K562 (cell line): ENCODE results near the gene PTPN18. TPM values are rescaled to one million over a fixed set of nuclear protein-coding genes. Genes with fewer than 3 reads are reported as not detected.
A peak's percentile ranks its signal among the peaks of the same experiment; 100 is the strongest.

Experiments
- DPF2 ChIP-seq: fragments of 450-650 bp; IDR thresholded peaks from 2 replicates; pipeline ENCODE4 v1.6.1; 2016
- EP400 ChIP-seq: fragments of 450-650 bp; IDR thresholded peaks from 2 replicates; pipeline ENCODE4 v1.6.1; 2017; ENCODE audit warnings: antibody characterized with exemption, mild to moderate bottlenecking, moderate library complexity
- GTF2A2 ChIP-seq: IDR thresholded peaks from 2 replicates; pipeline ENCODE4 v1.6.1; 2016; ENCODE audit warnings: mild to moderate bottlenecking, missing genetic modification characterization, missing compliant biosample characterization
- HCFC1 ChIP-seq: IDR thresholded peaks from 2 replicates; pipeline ENCODE4 v1.6.1; 2012; ENCODE audit warnings: low read depth, low read length, improper control_type of control experiment
- HDAC6 ChIP-seq: IDR thresholded peaks from 2 replicates; pipeline ENCODE4 v1.6.1; 2012; ENCODE audit warnings: low read depth, mild to moderate bottlenecking, control low read depth, inconsistent platforms, low read length, moderate library complexity
- HDGF ChIP-seq: fragments of 450-650 bp; IDR thresholded peaks from 2 replicates; pipeline ENCODE4 v1.6.1; 2016
- HEY1 ChIP-seq: fragments of 250-450 bp; sonication (Bioruptor Pico); IDR thresholded peaks from 2 replicates; pipeline ENCODE4 v1.5.0; 2020; ENCODE audit warnings: mild to moderate bottlenecking, moderate library complexity, borderline replicate concordance
- KDM5B ChIP-seq: fragments of 200-600 bp; sonication (generic); IDR thresholded peaks from 2 replicates; pipeline ENCODE4 v1.6.1; 2012; ENCODE audit warnings: low read depth, mild to moderate bottlenecking, moderate library complexity, low read length, control low read depth, inconsistent platforms; ENCODE audit not compliant: insufficient replicate concordance
- NR1H2 ChIP-seq: sonication (generic); formaldehyde crosslinking; IDR thresholded peaks from 2 replicates; pipeline ENCODE4 v1.4.0; 2020; ENCODE audit warnings: mild to moderate bottlenecking, missing genetic modification reagents
- NR4A1 ChIP-seq, 2 experiments: fragments of 250-450 bp in 1 of 2; fragments of 450-650 bp in 1 of 2; sonication (Bioruptor Pico) in 1 of 2; IDR thresholded peaks; 2 replicates each; pipeline versions ENCODE4 v1.4.0 to v1.6.1; 2016 to 2020; ENCODE audit warnings: mild to moderate bottlenecking in 2 of 2, missing compliant biosample characterization in 1 of 2, missing genetic modification characterization in 1 of 2, moderate library complexity in 1 of 2
- SIN3B ChIP-seq: fragments of 450-650 bp; IDR thresholded peaks from 2 replicates; pipeline ENCODE4 v1.6.1; 2017; ENCODE audit warnings: low read depth, mild to moderate bottlenecking, moderate library complexity
- SMARCA5 ChIP-seq: fragments of 450-650 bp; IDR thresholded peaks from 2 replicates; pipeline ENCODE4 v1.6.1; 2016
- SRSF3 ChIP-seq: fragments of 200-400 bp; formaldehyde crosslinking; IDR thresholded peaks from 2 replicates; pipeline ENCODE4 v1.6.1; 2016; ENCODE audit warnings: mild to moderate bottlenecking, low read length, moderate library complexity; ENCODE audit not compliant: insufficient read depth
- TRIM25 ChIP-seq: fragments of 450-650 bp; IDR thresholded peaks from 2 replicates; pipeline ENCODE4 v1.7.0; 2016; ENCODE audit warnings: borderline replicate concordance
- ZC3H8 ChIP-seq: fragments of 450-650 bp; IDR thresholded peaks from 2 replicates; pipeline ENCODE4 v1.6.1; 2017
- ZNF175 ChIP-seq: fragments of 200-800 bp; sonication (Bioruptor generic); IDR thresholded peaks from 2 replicates; pipeline ENCODE4 v1.6.1; 2016; ENCODE audit warnings: low read depth, mild to moderate bottlenecking, missing genetic modification characterization, missing compliant biosample characterization
- ZNF217 ChIP-seq: sonication (generic); formaldehyde crosslinking; IDR thresholded peaks from 2 replicates; pipeline ENCODE4 v1.8.0; 2022; ENCODE audit warnings: mild to moderate bottlenecking, missing genetic modification reagents
- ZNF316 ChIP-seq: fragments of 450-650 bp; IDR thresholded peaks from 2 replicates; pipeline ENCODE4 v1.6.1; 2016
- ZNF324 ChIP-seq: fragments of 250-450 bp; sonication (Bioruptor Pico); IDR thresholded peaks from 2 replicates; pipeline ENCODE4 v1.4.0; 2020; ENCODE audit warnings: mild to moderate bottlenecking
- ZNF436 ChIP-seq: fragments of 250-450, 450-650 bp; sonication (Bioruptor Pico); formaldehyde crosslinking; IDR thresholded peaks from 2 replicates; pipeline ENCODE4 v1.7.0; 2020; ENCODE audit warnings: mild to moderate bottlenecking
- polyA plus RNA-seq, 8 experiments: library from polyadenylated mRNA; depleted of rRNA in 4 of 8; stranded (reverse) in 5 of 8; unstranded in 3 of 8; fragments of >200 nt; fragmentation: Nextera tagmentation in 2 of 8; fragmentation: Illumina TruSeq in 1 of 8; extraction: Ambion mirVana in 2 of 8; extraction: Trizol in 1 of 8; gene quantifications; 2 replicates each; pipeline versions ENCODE4 v1.2.1 to v1.2.3, GENCODE V29; 2011 to 2014; ENCODE audit warnings: inconsistent platforms in 1 of 8, missing spikeins in 1 of 8
- total RNA-seq, 7 experiments: library from RNA; depleted of rRNA in 6 of 7; stranded (reverse); fragments of >200 nt in 6 of 7; fragmentation: Illumina TruSeq in 2 of 7; extraction: Trizol in 2 of 7; gene quantifications; 2 replicates each; pipeline versions ENCODE4 v1.2.1 to v1.2.3, GENCODE V29; 2011 to 2021; ENCODE audit warnings: low replicate concordance in 1 of 7
- TF ChIP-seq, protein P1 (sequence below): IDR thresholded peaks from 2 replicates; pipeline ENCODE4 v1.6.1; 2011; ENCODE audit warnings: borderline replicate concordance, low read depth, mild to moderate bottlenecking, moderate library complexity, low read length; ENCODE audit not compliant: insufficient read depth, poor library complexity, severe bottlenecking
- TF ChIP-seq, protein P2 (sequence below), 3 experiments: fragments of 200-800 bp in 1 of 3; fragments of 250-450 bp in 1 of 3; fragments of 450-650 bp in 1 of 3; sonication (Bioruptor Pico) in 1 of 3; sonication (Bioruptor generic) in 1 of 3; formaldehyde crosslinking in 1 of 3; IDR thresholded peaks; 2 replicates each; pipeline versions ENCODE4 v1.6.1 to v1.8.0; 2016 to 2022; ENCODE audit warnings: mild to moderate bottlenecking in 2 of 3, missing genetic modification characterization in 2 of 3, missing compliant biosample characterization in 1 of 3, moderate library complexity in 1 of 3

PTPN18 gene
- total and polyA plus RNA-seq, 9 of the 15 experiments (the other 6 are each of a cell fraction or from before 2014, with no cell fraction given) = 11.6 to 90.7 (median 49.6) TPM

DNA sequence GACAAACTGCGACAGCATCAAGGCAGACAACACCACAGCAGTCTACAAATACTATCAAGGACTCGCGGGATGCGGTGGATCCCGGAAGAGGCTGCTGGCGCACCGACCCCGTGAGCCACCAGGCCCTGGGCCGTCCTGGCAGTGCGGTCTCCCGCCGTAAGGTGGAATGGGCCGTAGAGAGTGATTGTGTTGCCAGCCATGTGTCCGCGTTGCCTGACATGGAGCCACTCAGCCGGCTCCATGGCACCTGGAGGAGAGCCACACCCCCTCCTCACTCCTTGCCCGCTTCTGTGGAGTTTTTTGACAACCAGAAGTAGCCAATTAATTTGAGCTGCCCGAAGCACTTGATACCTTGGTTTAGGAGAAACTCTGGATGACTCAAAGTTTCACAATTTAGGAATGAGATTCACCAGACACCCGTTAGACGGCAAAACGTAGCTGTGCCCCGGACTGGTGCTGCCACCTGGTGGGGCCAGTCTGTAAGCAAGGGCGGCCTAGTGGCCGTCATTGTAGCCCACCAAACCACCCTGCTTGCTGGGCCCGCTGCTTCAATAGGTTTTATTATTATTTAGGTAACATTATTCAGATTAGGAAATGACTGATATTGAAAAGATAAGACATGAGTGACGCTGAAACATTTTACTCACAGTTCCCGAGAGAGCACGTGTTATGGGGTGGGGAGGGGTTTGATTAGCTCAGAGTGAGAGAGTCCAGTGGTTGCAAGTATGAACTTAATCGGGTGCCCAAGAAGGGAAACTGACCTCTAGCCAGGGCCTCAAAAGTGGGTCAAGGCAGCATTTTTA lies 23.4 kb upstream of the PTPN18 start (continued):
- no peak for TF ChIP-seq ZNF436
- TF ChIP-seq KDM5B = no peak
- no peak for TF ChIP-seq SIN3B
- TF ChIP-seq GTF2A2 (tag) = no peak
- TF ChIP-seq ZNF217 (CRISPR knock-in tag) = no peak
- TF ChIP-seq HCFC1 = no peak
- TF ChIP-seq, protein P1, sequence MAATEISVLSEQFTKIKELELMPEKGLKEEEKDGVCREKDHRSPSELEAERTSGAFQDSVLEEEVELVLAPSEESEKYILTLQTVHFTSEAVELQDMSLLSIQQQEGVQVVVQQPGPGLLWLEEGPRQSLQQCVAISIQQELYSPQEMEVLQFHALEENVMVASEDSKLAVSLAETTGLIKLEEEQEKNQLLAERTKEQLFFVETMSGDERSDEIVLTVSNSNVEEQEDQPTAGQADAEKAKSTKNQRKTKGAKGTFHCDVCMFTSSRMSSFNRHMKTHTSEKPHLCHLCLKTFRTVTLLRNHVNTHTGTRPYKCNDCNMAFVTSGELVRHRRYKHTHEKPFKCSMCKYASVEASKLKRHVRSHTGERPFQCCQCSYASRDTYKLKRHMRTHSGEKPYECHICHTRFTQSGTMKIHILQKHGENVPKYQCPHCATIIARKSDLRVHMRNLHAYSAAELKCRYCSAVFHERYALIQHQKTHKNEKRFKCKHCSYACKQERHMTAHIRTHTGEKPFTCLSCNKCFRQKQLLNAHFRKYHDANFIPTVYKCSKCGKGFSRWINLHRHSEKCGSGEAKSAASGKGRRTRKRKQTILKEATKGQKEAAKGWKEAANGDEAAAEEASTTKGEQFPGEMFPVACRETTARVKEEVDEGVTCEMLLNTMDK = peak; percentile 43
- no peak for TF ChIP-seq HEY1 (CRISPR knock-in tag)
- TF ChIP-seq ZNF324 (CRISPR knock-in tag) = no peak
- no peak for TF ChIP-seq TRIM25
- TF ChIP-seq SMARCA5 = no peak
- TF ChIP-seq EP400 = peak; percentile 50; the same call in 1 of the 2 replicates
- no peak for TF ChIP-seq NR4A1 (CRISPR knock-in tag; IDR thresholded peaks at IDR 0.05)
- TF ChIP-seq NR4A1 (tag; IDR thresholded peaks at IDR 0.05) = no peak
- TF ChIP-seq DPF2 = no peak
- no peak for TF ChIP-seq HDGF
- TF ChIP-seq SRSF3 = no peak
- TF ChIP-seq ZNF175 (CRISPR knock-in tag) = no peak
- TF ChIP-seq ZNF316 = no peak
- no peak for TF ChIP-seq ZC3H8
- TF ChIP-seq HDAC6 = no peak
- TF ChIP-seq, protein P2, sequence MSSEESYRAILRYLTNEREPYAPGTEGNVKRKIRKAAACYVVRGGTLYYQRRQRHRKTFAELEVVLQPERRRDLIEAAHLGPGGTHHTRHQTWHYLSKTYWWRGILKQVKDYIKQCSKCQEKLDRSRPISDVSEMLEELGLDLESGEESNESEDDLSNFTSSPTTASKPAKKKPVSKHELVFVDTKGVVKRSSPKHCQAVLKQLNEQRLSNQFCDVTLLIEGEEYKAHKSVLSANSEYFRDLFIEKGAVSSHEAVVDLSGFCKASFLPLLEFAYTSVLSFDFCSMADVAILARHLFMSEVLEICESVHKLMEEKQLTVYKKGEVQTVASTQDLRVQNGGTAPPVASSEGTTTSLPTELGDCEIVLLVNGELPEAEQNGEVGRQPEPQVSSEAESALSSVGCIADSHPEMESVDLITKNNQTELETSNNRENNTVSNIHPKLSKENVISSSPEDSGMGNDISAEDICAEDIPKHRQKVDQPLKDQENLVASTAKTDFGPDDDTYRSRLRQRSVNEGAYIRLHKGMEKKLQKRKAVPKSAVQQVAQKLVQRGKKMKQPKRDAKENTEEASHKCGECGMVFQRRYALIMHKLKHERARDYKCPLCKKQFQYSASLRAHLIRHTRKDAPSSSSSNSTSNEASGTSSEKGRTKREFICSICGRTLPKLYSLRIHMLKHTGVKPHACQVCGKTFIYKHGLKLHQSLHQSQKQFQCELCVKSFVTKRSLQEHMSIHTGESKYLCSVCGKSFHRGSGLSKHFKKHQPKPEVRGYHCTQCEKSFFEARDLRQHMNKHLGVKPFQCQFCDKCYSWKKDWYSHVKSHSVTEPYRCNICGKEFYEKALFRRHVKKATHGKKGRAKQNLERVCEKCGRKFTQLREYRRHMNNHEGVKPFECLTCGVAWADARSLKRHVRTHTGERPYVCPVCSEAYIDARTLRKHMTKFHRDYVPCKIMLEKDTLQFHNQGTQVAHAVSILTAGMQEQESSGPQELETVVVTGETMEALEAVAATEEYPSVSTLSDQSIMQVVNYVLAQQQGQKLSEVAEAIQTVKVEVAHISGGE (CRISPR knock-in tag; IDR thresholded peaks at IDR 0.05) = no peak
- TF ChIP-seq NR1H2 (CRISPR knock-in tag) = no peak
